GM12878 (cell line): Measurements from ENCODE around the gene UXS1. TPM values are rescaled to one million over a fixed set of nuclear protein-coding genes. Genes with fewer than 3 reads are reported as not detected.

Experiments
- ATAC-seq: fragments of 200-7000 bp; cut with Tn5 transposase; 3 replicates; pipeline ENCODE4 v1.9.1; 2020; ENCODE audit warnings: mild to moderate bottlenecking, moderate library complexity
- BruUV-seq: library from RNA; stranded (reverse); fragments of 400-500 nt; replicated peaks from 2 replicates; lab custom pipeline; 2021; lab: Mats Ljungman, UMichigan
- CTCF ChIA-PET: fragments of 300-600 bp; sonication (Branson Sonifier 250); formaldehyde crosslinking; extraction: SDS; loops from one replicate; lab custom pipeline; 2021; ENCODE audit warnings: inconsistent platforms; lab: Yijun Ruan, JAX
- POLR2A ChIA-PET: fragments of 350-600 bp; formaldehyde crosslinking; extraction: SDS; loops from one replicate; lab custom pipeline; 2021; ENCODE audit warnings: inconsistent platforms; lab: Charles Lee
- RAD21 ChIA-PET: fragments of 300-600 bp; sonication (Branson Sonifier 250); formaldehyde crosslinking; loops from one replicate; lab custom pipeline; 2023; ENCODE audit warnings: antibody characterized with exemption; ENCODE audit not compliant: unreplicated experiment; lab: Charles Lee
- SMC1A ChIA-PET: fragments of 300-600 bp; sonication (Branson Sonifier 250); formaldehyde crosslinking; loops from one replicate; lab custom pipeline; 2023; ENCODE audit not compliant: unreplicated experiment, uncharacterized antibody; lab: Charles Lee
- DNase-seq: peaks from one replicate; pipeline ENCODE4 v3.0.0-alpha.2; 2011; ENCODE audit warnings: low read depth, low spot score
- FAIRE-seq: peaks from 3 replicates; lab custom pipeline; 2011; peaks lifted over from hg19 to GRCh38; lab: Jason Lieb, UNC
- H2AFZ ChIP-seq: 2 replicates; pipeline ENCODE4 v1.6.0; 2011; ENCODE audit warnings: low read depth, low read length, control low read depth; ENCODE audit not compliant: control insufficient read depth
- H3K27ac ChIP-seq: 2 replicates; pipeline ENCODE4 v1.5.1; 2011; ENCODE audit warnings: control low read depth; ENCODE audit not compliant: control insufficient read depth, insufficient read depth
- H3K27me3 ChIP-seq, 2 experiments: replicated peaks in 1 of 2; 2 replicates each; pipeline versions ENCODE4 v1.6.0 to v1.6.1; 2011; ENCODE audit warnings: low read length in 1 of 2; ENCODE audit not compliant: control insufficient read depth in 2 of 2, insufficient read depth in 2 of 2
- H3K36me3 ChIP-seq, 2 experiments: 2 replicates each; pipeline ENCODE4 v1.5.1; 2011; ENCODE audit warnings: low read length in 1 of 2; ENCODE audit not compliant: control insufficient read depth in 2 of 2, insufficient read depth in 2 of 2
- H3K4me1 ChIP-seq: 2 replicates; pipeline ENCODE4 v1.6.1; 2011; ENCODE audit warnings: mild to moderate bottlenecking, low read length, moderate library complexity, mixed read lengths; ENCODE audit not compliant: control insufficient read depth, insufficient read depth
- H3K4me2 ChIP-seq: 2 replicates; pipeline ENCODE4 v1.6.0; 2011; ENCODE audit warnings: control low read depth; ENCODE audit not compliant: control insufficient read depth, insufficient read depth
- H3K4me3 ChIP-seq: fragments of 200-600 bp; sonication (generic); 2 replicates; pipeline ENCODE4 v1.5.1; 2016
- H3K79me2 ChIP-seq: 2 replicates; pipeline ENCODE4 v1.6.0; 2011; ENCODE audit warnings: low read length; ENCODE audit not compliant: control insufficient read depth, insufficient read depth
- H3K9ac ChIP-seq: 2 replicates; pipeline ENCODE4 v1.8.0; 2011; ENCODE audit warnings: low read length, control low read depth, mixed read lengths; ENCODE audit not compliant: control insufficient read depth, insufficient read depth
- H3K9me3 ChIP-seq: replicated peaks from 3 replicates; pipeline ENCODE4 v1.5.1; 2011; ENCODE audit warnings: mild to moderate bottlenecking, low read length; ENCODE audit not compliant: control insufficient read depth, insufficient read depth
- H4K20me1 ChIP-seq: 2 replicates; pipeline ENCODE4 v1.6.0; 2011; ENCODE audit not compliant: control insufficient read depth, insufficient read depth
- ASH2L ChIP-seq: fragments of 300-600, 200-600 bp; sonication (generic); IDR thresholded peaks from 2 replicates; pipeline ENCODE4 v1.6.1; 2017; ENCODE audit warnings: low read depth, mild to moderate bottlenecking, borderline replicate concordance
- HCFC1 ChIP-seq: fragments of 150-350 bp; IDR thresholded peaks from 2 replicates; pipeline ENCODE4 v1.6.1; 2014; ENCODE audit warnings: low read length
- WGBS: methylation state at CpG from one replicate; pipeline ENCODE4 v1.1.6; 2016; ENCODE audit warnings: low lambda C conversion rate; ENCODE audit not compliant: insufficient replicate concordance, insufficient coverage; ENCODE audit errors: missing lambda C conversion rate; 5-methylcytosine and 5-hydroxymethylcytosine counted together
- in situ Hi-C: fragments of 300-500 bp; cut with MboI; formaldehyde crosslinking; loops from 9 replicates; pipeline ENCODE4 v1.14.3; 2018; ENCODE audit warnings: mixed read lengths
- intact Hi-C: fragments of 100-400 bp; cut with micrococcal nuclease; formaldehyde crosslinking; loops from one replicate; pipeline ENCODE4 v1.14.2; 2022; ENCODE audit not compliant: unreplicated experiment
- polyA plus RNA-seq, 11 experiments: library from polyadenylated mRNA; depleted of rRNA in 4 of 11; unstranded in 6 of 11; stranded (reverse) in 5 of 11; fragments of >200 nt; fragmentation: Nextera tagmentation in 4 of 11; fragmentation: Illumina TruSeq in 1 of 11; extraction: Ambion mirVana in 4 of 11; extraction: Trizol in 1 of 11; gene quantifications; 1 replicate in 1 of 11; 2 replicates in 10 of 11; pipeline versions ENCODE4 v1.2.1 to v1.2.3, GENCODE V29; 2011 to 2016; ENCODE audit warnings: inconsistent platforms in 2 of 11, missing spikeins in 2 of 11, low read depth in 1 of 11
- total RNA-seq, 4 experiments: library from RNA; depleted of rRNA in 3 of 4; stranded (reverse); fragments of >200 nt in 3 of 4; fragmentation: Illumina TruSeq in 1 of 4; extraction: Trizol in 1 of 4; gene quantifications; 2 replicates each; pipeline versions ENCODE4 v1.2.1 to v1.2.3, GENCODE V29; 2013 to 2021
- TF ChIP-seq, protein P1 (sequence below): fragments of 450-650 bp; IDR thresholded peaks from 2 replicates; pipeline ENCODE4 v1.6.1; 2018; ENCODE audit warnings: mild to moderate bottlenecking, low read depth, moderate library complexity; ENCODE audit not compliant: partially characterized antibody

The UXS1 gene
- total and polyA plus RNA-seq, 10 of the 15 experiments (the other 5 are each of a cell fraction or from before 2014, with no cell fraction given) = 6.0 to 25.4 (median 24.0) TPM

DNA sequence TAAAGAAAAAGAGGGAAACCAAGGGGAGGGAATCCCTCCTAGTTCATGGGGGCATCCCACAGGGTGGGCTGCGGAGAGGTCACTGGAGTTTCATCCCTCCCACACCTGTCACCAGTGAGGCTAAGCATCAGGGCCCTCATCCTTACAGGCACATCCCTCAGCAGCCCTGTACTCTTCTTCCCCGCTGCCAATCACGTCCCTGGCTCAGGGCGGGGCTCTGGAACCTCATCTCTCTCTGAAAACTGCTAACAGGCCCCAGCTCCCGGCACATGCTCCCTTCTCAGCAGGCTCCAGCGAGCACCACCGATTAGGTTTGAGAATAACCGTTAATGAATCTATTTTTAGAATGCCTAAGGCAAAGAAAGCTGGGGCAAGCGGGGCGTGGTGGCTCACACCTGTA is 13.0 kb downstream of the UXS1 start:
- no peak overlapping the region for H3K27ac ChIP-seq
- CTCF ChIA-PET = no interaction called here

More for the DNA sequence above, 13.0 kb downstream of the UXS1 start:
- ChIA-PET SMC1A (interaction anchor here (1.7 kb wide), 1 partner anchor 33 kb away, joined by 4 read pairs; no protein-coding TSS in a partner anchor), POLR2A (interaction anchor here (2.2 kb wide), 1 partner anchor 12 kb away, joined by 6 read pairs; no protein-coding TSS in a partner anchor), RAD21 (no interaction called here)
- H3K9ac ChIP-seq = no peak overlapping the region
- ATAC-seq (no peak), DNase-seq (no peak), FAIRE-seq (no peak)
- H2AFZ ChIP-seq = no peak overlapping the region
- no peaks in the 10 kb centered on the region for H3K9me3 ChIP-seq
- H3K4me1 ChIP-seq = no peaks in the 10 kb centered on the region; the same call in none of the 2 replicates
- WGBS = 82% methylated on average over 10 of the region's 10 CpGs
- no TSS peak for BruUV-seq
- H3K79me2 ChIP-seq = peaks cover 33% of the 10 kb centered on the region
- in situ Hi-C loops (loop anchor here (10.0 kb wide), 1 partner anchor 836 kb away; no protein-coding TSS in a partner anchor), intact Hi-C loops (no loop called here)
- H3K36me3 ChIP-seq = peaks cover 0 to 1% of the 10 kb centered on the region in 2 experiments; a peak in 2 of 4 replicates
- no peak overlapping the region for H3K4me2 ChIP-seq
- H4K20me1 ChIP-seq = no peaks in the 10 kb centered on the region
- TF ChIP-seq, protein P1, sequence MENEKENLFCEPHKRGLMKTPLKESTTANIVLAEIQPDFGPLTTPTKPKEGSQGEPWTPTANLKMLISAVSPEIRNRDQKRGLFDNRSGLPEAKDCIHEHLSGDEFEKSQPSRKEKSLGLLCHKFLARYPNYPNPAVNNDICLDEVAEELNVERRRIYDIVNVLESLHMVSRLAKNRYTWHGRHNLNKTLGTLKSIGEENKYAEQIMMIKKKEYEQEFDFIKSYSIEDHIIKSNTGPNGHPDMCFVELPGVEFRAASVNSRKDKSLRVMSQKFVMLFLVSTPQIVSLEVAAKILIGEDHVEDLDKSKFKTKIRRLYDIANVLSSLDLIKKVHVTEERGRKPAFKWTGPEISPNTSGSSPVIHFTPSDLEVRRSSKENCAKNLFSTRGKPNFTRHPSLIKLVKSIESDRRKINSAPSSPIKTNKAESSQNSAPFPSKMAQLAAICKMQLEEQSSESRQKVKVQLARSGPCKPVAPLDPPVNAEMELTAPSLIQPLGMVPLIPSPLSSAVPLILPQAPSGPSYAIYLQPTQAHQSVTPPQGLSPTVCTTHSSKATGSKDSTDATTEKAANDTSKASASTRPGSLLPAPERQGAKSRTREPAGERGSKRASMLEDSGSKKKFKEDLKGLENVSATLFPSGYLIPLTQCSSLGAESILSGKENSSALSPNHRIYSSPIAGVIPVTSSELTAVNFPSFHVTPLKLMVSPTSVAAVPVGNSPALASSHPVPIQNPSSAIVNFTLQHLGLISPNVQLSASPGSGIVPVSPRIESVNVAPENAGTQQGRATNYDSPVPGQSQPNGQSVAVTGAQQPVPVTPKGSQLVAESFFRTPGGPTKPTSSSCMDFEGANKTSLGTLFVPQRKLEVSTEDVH = no peak
- no peak for TF ChIP-seq ASH2L
- no peak for TF ChIP-seq HCFC1
- no peak overlapping the region for H3K4me3 ChIP-seq
- H3K27me3 ChIP-seq = no peaks in the 10 kb centered on the region
